ENCODE results near the gene TOMM70.

TOMM70 gene

DNA sequence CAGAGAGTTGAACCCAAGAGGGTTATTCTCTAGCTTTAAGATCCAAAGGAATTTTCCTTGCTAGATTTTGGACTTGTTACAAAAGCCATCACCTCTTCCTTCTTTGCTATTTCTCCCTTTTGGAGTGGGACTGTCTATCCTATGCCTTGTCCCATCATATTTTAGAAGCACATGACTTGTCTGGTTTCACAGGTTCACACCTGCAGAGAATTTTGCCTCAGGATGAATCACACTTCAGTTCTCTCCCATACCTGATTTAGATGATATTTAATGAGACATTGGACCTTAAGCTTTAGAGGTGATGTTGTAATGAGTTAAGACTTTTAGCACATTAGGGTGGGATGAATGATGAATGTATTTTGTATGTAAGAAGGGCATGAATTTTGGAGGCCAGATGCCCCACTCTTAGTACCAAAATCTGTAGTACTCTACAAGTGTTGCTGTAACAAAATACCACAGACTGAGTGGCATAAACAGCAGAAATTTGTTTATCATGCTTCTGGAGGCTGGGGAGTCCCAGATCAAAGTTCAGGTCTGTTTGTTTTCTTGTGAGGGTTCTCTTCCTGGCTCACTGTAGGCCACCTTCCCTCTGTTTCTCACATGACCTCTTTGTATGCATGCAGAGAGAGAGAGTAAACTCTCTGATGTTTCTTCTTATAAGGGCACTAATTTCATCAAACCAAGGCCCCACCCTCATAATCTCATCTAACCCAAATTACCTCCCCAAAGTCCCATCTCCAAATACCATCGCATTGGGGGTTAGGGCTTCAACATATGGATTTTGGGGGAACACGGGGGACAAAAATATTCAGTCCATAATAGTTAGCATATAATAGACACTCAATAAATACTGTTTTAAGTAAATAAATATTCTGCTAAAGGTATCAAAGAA lies 10.4 kb upstream of the TOMM70 start:
- H3K36me3 ChIP-seq (ENCODE audit: insufficient read depth, low read length) = peaks cover 30% of the 10 kb centered on the region
- no peak overlapping the region for H3K27ac ChIP-seq (ENCODE audit: low read depth, low read length)
- H3K4me1 ChIP-seq (ENCODE audit: control insufficient read depth, insufficient read depth, low read length, unreplicated experiment) = no peaks in the 10 kb centered on the region
- H3K79me2 ChIP-seq (ENCODE audit: control insufficient read depth, insufficient read depth, low read length, unreplicated experiment) = no peaks in the 10 kb centered on the region
- no peak overlapping the region for H3K4me3 ChIP-seq (ENCODE audit: low read depth, low read length)
- no peaks in the 10 kb centered on the region for H3K27me3 ChIP-seq (ENCODE audit: insufficient read depth, low read length)
- no peak overlapping the region for H2AFZ ChIP-seq (ENCODE audit: low read length, unreplicated experiment)

DNA sequence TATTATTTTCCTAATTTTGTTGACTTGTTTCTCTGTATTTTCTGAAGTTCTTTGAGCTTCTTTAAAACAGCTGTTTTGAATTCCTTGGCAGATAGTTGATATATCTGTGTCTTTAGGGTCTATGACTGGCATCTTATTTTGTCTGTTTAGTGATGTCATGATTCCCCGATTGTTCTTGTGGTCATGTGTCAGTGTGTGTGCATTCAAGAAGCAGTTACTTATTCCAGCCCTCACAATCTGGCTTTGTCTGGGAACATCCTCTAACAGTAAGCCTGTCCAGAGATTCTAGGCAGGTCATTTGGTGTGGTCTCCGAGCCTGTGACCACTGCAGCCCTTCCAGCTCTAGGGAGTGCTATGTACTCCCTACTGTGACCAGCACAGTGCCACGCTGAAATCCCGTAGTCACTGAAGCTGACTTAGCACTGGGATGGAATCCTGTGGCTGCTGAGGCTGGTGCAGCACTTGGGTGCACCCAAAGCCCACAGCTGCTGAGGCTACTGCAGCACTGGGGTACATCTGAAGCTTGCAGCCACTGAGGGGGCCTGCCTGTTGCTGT lies 7.2 kb upstream of the TOMM70 start:
- peaks cover 10% of the 10 kb centered on the region for H3K4me1 ChIP-seq (ENCODE audit: control insufficient read depth, insufficient read depth, low read length, unreplicated experiment)
- peaks cover 30% of the 10 kb centered on the region for H3K36me3 ChIP-seq (ENCODE audit: insufficient read depth, low read length)
- no peak overlapping the region for H3K27ac ChIP-seq (ENCODE audit: low read depth, low read length)
- peaks cover 20% of the 10 kb centered on the region for H3K79me2 ChIP-seq (ENCODE audit: control insufficient read depth, insufficient read depth, low read length, unreplicated experiment)
- H2AFZ ChIP-seq (ENCODE audit: low read length, unreplicated experiment) = no peak overlapping the region
- no peaks in the 10 kb centered on the region for H3K27me3 ChIP-seq (ENCODE audit: insufficient read depth, low read length)
- H3K4me3 ChIP-seq (ENCODE audit: low read depth, low read length) = no peak overlapping the region

DNA sequence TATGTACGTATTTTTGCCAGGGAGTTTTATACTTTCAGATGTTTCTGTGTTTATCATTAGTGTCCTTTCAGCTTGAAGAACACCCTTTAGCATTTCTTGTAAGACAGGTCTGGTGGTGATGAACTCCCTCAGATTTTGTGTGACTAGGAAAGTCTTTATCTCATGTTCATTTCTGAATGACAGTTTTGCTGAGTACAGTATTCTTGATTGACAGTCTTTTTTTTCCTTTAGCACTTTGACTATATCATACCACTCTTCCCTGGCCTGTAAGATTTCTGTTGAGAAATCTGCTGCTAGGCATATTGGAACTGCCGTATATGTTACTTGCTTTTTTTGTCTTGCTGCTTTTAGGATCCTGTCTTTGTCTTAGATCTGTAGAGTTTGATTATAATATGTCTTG lies 6.3 kb upstream of the TOMM70 start:
- Histone ChIP-seq H3K79me2 (ENCODE audit: control insufficient read depth, insufficient read depth, low read length, unreplicated experiment) (peaks cover 29% of the 10 kb centered on the region), H3K36me3 (ENCODE audit: insufficient read depth, low read length) (peaks cover 30% of the 10 kb centered on the region), H3K4me3 (ENCODE audit: low read depth, low read length) (no peak overlapping the region), H3K4me1 (ENCODE audit: control insufficient read depth, insufficient read depth, low read length, unreplicated experiment) (peaks cover 10% of the 10 kb centered on the region), H3K27ac (ENCODE audit: low read depth, low read length) (no peak overlapping the region), H3K27me3 (ENCODE audit: insufficient read depth, low read length) (no peaks in the 10 kb centered on the region), H2AFZ (ENCODE audit: low read length, unreplicated experiment) (no peak overlapping the region)

DNA sequence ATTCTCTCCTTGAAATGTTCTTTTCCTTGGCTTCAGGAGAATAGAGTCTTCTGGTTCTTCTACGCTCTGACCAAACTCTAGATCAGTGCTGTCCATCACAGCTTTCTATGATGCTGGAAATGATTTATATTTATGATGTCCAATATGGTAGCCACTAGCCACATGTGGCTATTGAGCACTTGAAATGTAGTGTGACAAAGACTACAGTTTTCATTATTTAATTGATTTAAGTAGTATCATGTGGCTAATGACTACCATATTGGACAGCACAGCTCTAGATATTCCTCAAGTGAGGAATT lies 3.3 kb upstream of the TOMM70 start:
- peaks cover 17% of the 10 kb centered on the region for H3K36me3 ChIP-seq (ENCODE audit: insufficient read depth, low read length)
- peaks cover 14% of the 10 kb centered on the region for H3K4me1 ChIP-seq (ENCODE audit: control insufficient read depth, insufficient read depth, low read length, unreplicated experiment)
- H3K4me3 ChIP-seq (ENCODE audit: low read depth, low read length) = peak overlapping the region; percentile 84
- H2AFZ ChIP-seq (ENCODE audit: low read length, unreplicated experiment) = no peak overlapping the region
- peaks cover 49% of the 10 kb centered on the region for H3K79me2 ChIP-seq (ENCODE audit: control insufficient read depth, insufficient read depth, low read length, unreplicated experiment)
- no peaks in the 10 kb centered on the region for H3K27me3 ChIP-seq (ENCODE audit: insufficient read depth, low read length)
- H3K27ac ChIP-seq (ENCODE audit: low read depth, low read length) = no peak overlapping the region

DNA sequence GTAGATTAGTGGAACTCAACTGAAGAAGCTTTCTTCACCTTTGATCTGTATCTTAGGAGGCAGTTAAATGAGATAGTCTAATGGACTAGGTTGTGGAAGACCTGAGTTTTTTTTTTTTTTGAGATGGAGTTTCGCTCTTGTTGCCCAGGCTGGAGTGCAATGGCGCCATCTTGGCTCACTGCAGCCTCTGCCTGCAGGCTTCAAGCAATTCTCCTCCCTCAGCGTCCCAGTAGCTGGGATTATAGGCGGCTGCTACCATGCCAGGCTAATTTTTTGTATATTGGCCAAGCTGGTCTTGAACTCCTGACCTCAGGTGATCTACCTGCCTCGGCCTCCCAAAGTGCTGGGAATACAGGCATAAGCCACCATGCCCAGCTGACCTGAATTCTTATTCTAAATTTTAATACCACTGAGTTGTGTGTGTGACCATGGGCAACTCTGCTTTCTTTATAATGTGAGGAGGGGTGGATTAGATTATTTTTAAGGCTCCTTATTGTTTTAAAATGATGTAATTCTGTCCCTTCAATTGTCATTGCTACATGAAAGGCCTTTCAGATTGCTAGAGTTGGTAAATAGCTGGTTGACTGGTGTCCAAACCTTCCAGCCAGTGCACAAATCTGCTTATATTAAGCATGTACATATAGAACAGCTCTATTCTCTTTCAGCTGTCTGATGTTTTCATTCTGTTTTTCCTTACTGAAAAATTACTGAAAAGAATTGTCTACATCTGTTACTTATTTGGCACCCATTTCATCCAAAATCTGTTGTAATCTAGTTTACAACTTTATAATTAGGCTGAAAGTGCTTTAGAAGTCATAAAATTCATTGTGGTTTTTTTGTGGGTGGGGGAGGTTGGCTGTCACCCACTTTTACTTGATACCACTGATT lies 2.7 kb upstream of the TOMM70 start:
- peaks cover 17% of the 10 kb centered on the region for H3K36me3 ChIP-seq (ENCODE audit: insufficient read depth, low read length)
- H3K79me2 ChIP-seq (ENCODE audit: control insufficient read depth, insufficient read depth, low read length, unreplicated experiment) = peaks cover 55% of the 10 kb centered on the region
- no peaks in the 10 kb centered on the region for H3K27me3 ChIP-seq (ENCODE audit: insufficient read depth, low read length)
- H3K27ac ChIP-seq (ENCODE audit: low read depth, low read length) = no peak overlapping the region
- H2AFZ ChIP-seq (ENCODE audit: low read length, unreplicated experiment) = peak overlapping the region; percentile 74
- peak overlapping the region; percentile 84 for H3K4me3 ChIP-seq (ENCODE audit: low read depth, low read length)
- peaks cover 20% of the 10 kb centered on the region for H3K4me1 ChIP-seq (ENCODE audit: control insufficient read depth, insufficient read depth, low read length, unreplicated experiment)

DNA sequence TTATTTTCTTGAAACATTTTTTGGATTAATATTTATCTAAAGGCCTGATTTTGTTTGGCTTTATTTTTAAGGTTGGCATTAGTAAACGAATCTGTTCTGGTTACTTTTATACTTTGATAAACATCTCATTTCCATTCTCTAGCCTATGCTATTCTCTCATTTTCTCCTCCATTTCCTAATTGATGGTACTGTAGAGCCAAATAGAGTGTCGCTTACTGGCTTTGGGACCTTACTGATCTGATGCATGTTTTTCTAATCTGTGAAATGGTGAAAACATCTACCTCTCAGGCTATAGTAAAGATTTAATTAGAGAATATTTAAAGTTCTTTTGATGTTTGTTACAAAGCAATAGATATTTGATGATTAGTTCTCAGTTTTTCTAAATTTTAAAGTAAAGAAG lies 2.0 kb upstream of the TOMM70 start:
- Histone ChIP-seq H3K79me2 (ENCODE audit: control insufficient read depth, insufficient read depth, low read length, unreplicated experiment) (peaks cover 61% of the 10 kb centered on the region), H3K4me1 (ENCODE audit: control insufficient read depth, insufficient read depth, low read length, unreplicated experiment) (peaks cover 24% of the 10 kb centered on the region), H3K27me3 (ENCODE audit: insufficient read depth, low read length) (no peaks in the 10 kb centered on the region), H3K4me3 (ENCODE audit: low read depth, low read length) (peak overlapping the region; percentile 84), H3K36me3 (ENCODE audit: insufficient read depth, low read length) (peaks cover 12% of the 10 kb centered on the region), H2AFZ (ENCODE audit: low read length, unreplicated experiment) (no peak overlapping the region), H3K27ac (ENCODE audit: low read depth, low read length) (peak overlapping the region; percentile 87; the same call in 1 of the 2 replicates)

DNA sequence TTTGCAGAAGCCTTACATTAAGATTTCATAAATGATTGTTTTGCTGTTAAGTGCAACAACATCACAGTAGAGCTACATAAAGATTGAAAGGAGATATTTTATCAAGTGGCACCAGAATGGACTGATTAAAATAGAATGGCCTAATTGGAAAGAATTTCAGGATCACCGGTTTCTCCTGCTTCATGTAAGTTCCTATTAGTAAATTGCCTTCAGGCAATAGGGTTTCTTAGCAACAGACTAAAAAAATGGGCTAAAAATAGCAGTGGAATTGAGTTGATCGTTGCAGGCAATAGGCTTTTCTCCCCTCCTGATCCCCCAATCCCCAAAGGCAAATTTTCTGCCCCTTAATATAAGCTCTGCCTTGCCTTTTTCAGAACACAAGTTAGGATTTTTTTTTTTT lies 1.4 kb upstream of the TOMM70 start:
- Histone ChIP-seq H2AFZ (ENCODE audit: low read length, unreplicated experiment) (peak overlapping the region; percentile 14), H3K4me1 (ENCODE audit: control insufficient read depth, insufficient read depth, low read length, unreplicated experiment) (peaks cover 24% of the 10 kb centered on the region), H3K27me3 (ENCODE audit: insufficient read depth, low read length) (no peaks in the 10 kb centered on the region), H3K79me2 (ENCODE audit: control insufficient read depth, insufficient read depth, low read length, unreplicated experiment) (peaks cover 67% of the 10 kb centered on the region), H3K27ac (ENCODE audit: low read depth, low read length) (peak overlapping the region; percentile 87), H3K36me3 (ENCODE audit: insufficient read depth, low read length) (peaks cover 5% of the 10 kb centered on the region; the same call in 1 of the 2 replicates), H3K4me3 (ENCODE audit: low read depth, low read length) (peak overlapping the region; percentile 84)

DNA sequence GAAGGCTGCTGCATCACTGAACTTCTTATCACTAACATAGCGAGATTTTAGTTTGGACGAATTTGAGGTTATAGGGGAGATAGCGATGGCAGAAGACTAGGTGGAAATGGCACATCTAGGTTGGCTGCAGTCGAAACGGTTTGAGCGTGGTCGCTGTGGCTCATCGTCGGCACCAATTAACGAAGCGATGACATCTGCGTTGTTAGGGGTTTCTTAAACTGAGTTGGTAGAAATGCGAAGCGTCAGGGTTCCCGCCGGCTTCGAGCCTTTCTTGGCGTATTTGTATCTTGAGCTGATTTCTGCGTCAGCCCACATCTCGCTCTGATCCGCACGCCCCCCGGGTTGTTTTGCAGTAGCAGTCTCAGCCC lies 769 bp upstream of the TOMM70 start:
- Histone ChIP-seq H3K4me1 (ENCODE audit: control insufficient read depth, insufficient read depth, low read length, unreplicated experiment) (peaks cover 29% of the 10 kb centered on the region), H3K79me2 (ENCODE audit: control insufficient read depth, insufficient read depth, low read length, unreplicated experiment) (peaks cover 73% of the 10 kb centered on the region), H3K27ac (ENCODE audit: low read depth, low read length) (peak overlapping the region; percentile 87), H3K36me3 (ENCODE audit: insufficient read depth, low read length) (0 out of 2 replicates have a peak, but pooled peaks cover under 1% of the 10 kb centered on the region), H3K4me3 (ENCODE audit: low read depth, low read length) (peak overlapping the region; percentile 84), H3K27me3 (ENCODE audit: insufficient read depth, low read length) (no peaks in the 10 kb centered on the region), H2AFZ (ENCODE audit: low read length, unreplicated experiment) (peak overlapping the region; percentile 71)

DNA sequence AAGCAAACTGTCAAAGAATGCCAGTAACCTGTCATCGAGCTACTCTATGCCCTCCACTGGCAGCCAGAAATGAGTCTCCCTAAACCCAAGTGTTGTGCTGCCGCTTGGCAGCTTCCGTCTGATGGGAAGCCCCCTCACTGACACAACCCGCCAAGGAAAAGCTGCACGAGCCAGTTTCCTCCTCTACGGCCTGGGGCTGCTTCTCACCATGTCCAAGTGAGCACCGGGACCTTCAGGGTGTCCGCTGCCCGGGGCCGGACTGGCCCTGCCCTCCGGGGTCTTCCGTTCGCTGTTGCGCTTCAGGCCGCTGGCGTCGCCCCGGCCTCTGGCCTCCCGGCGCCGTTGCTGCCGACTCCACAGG lies 490 bp downstream of the TOMM70 start:
- H3K4me1 ChIP-seq (ENCODE audit: control insufficient read depth, insufficient read depth, low read length, unreplicated experiment) = peaks cover 31% of the 10 kb centered on the region
- H2AFZ ChIP-seq (ENCODE audit: low read length, unreplicated experiment) = peak overlapping the region; percentile 71
- no peaks in the 10 kb centered on the region for H3K36me3 ChIP-seq (ENCODE audit: insufficient read depth, low read length)
- peaks cover 81% of the 10 kb centered on the region for H3K79me2 ChIP-seq (ENCODE audit: control insufficient read depth, insufficient read depth, low read length, unreplicated experiment)
- peak overlapping the region; percentile 84 for H3K4me3 ChIP-seq (ENCODE audit: low read depth, low read length)
- H3K27me3 ChIP-seq (ENCODE audit: insufficient read depth, low read length) = no peaks in the 10 kb centered on the region
- peak overlapping the region; percentile 87 for H3K27ac ChIP-seq (ENCODE audit: low read depth, low read length)

DNA sequence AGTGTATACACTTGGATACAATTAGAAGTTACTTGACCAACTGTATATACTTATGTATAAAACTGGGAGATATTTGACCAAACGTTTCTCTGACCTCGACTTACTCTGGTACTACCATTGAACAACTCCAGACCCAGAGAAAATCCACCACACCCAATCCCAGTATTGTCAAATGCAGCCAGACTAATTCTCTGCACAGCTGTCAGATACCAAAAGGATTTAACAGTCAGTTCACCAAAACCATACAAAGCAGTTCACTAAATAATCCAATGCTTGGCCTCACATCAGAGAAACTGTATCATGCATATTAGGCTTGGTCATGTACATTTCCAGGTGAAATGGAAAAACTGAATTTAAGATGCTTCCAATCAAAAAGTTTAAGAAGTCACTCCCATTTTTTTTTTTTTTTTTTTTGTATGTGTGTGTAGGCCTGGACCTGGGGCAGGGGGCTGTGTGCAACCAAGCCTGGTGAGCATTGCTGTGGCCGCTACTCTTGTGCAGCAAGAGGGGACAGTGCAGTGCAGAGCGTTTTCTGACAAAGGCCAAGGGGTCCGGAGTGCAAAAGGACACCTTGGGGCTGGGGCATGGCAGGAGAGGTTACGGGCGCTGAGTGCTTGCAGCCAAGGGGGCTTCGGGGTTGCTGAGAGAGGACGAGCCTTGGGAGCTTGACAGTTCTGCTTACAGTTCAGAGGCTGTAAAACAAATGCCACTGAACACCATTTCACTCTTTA lies 1.4 kb downstream of the TOMM70 start:
- Histone ChIP-seq H3K36me3 (ENCODE audit: insufficient read depth, low read length) (no peaks in the 10 kb centered on the region), H3K79me2 (ENCODE audit: control insufficient read depth, insufficient read depth, low read length, unreplicated experiment) (peaks cover 87% of the 10 kb centered on the region), H2AFZ (ENCODE audit: low read length, unreplicated experiment) (no peak overlapping the region), H3K27me3 (ENCODE audit: insufficient read depth, low read length) (no peaks in the 10 kb centered on the region), H3K27ac (ENCODE audit: low read depth, low read length) (no peak overlapping the region), H3K4me3 (ENCODE audit: low read depth, low read length) (peak overlapping the region; percentile 84), H3K4me1 (ENCODE audit: control insufficient read depth, insufficient read depth, low read length, unreplicated experiment) (peaks cover 31% of the 10 kb centered on the region)

All from ACC112 (cell line).